ENCODE measurements around the gene ZNF511.
"Not testable (repeated sequence)": the region's sequence is repeated elsewhere in the genome, so short reads cannot be mapped to it uniquely, and the experiment has no call there.

The ZNF511 gene

GRCh38 chr10:133314911-133315310 lies 6.2 kb downstream of the ZNF511 start:
- no peak for DNase-seq (ENCODE audit: low read depth)

DNA sequence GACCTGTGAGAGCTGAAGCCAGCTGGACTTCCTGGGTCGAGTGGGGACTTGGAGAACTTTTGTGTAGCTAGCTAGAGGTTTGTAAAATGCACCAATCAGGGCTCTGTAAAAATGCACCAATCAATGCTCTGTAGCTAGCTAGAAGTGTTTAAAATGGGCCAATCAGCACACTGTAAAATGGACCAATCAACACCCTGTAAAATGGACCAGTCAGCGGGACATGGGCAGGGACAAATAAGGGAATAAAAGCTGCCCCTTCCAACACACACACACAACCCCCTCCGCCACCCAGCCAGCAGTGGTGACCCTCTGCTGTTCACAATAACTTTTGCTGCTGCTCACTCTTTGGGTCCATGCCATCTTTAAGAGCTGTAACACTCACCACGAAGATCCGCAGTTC lies 7.1 kb downstream of the ZNF511 start:
- no peak for DNase-seq (ENCODE audit: low read depth)

DNA sequence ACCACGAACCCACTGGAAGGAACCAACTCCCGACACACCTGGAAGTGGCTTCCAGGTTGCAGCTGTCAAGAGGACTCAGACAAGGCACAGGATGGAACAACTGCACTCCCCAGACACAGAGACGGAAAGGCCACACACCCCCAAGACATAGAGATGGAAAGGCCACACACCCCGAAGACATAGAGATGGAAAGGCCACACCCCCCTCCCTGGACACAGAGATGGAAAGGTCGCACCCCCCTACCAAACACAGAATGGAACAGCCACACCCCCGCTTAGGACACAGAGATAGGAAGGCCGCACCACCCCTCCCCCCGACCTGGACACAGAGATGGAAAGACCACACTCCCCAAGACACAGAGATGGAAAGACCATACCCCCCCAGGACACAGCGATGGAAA lies 7.6 kb downstream of the ZNF511 start:
- no peak for DNase-seq (ENCODE audit: low read depth)

- no peak for DNase-seq (ENCODE audit: low read depth)
Measured at GRCh38 chr10:133316732-133317131, 8.0 kb downstream of the ZNF511 start.

DNA sequence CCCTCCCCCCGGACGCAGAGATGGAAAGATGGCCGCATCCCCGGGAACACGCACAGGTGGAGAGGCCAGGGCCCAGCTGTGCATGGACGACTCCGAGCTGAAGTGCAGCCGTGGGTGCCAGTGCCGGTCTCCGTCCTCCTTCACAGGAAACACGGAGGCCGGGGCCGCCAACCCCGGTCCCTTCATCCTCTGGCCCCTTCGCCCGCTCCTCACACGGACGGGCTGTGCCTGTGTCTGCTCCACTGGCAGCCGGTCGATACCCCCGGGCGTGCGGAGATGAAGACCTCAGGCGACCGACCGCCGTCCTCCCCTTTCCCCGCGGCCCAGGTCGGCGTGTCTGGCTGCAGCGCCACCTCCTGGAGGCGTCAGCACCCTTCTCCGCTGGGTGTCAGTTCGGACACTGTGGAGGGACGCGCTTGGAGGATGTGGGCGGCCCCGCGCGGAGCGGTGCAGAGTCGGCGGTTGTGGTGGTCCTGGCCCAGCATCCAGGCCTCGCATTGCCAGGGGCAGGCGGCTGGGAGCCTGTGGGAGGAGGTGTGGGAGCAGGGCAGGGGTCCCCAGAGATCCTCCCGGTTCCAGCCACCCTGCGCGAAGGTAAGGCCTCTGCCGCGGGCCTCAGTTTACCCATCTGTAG lies 9.9 kb downstream of the ZNF511 start:
- no peak for DNase-seq (ENCODE audit: low read depth)

- DNase-seq (ENCODE audit: low read depth): not testable (repeated sequence)
Measured at GRCh38 chr10:133320852-133321422, 12.2 kb downstream of the ZNF511 start.

GRCh38 chr10:133322064-133322709 lies 13.5 kb downstream of the ZNF511 start:
- DNase-seq (ENCODE audit: low read depth): not testable (repeated sequence)

- DNase-seq (ENCODE audit: low read depth): no peak
Measured at GRCh38 chr10:133324198-133324792, 15.6 kb downstream of the ZNF511 start.

DNA sequence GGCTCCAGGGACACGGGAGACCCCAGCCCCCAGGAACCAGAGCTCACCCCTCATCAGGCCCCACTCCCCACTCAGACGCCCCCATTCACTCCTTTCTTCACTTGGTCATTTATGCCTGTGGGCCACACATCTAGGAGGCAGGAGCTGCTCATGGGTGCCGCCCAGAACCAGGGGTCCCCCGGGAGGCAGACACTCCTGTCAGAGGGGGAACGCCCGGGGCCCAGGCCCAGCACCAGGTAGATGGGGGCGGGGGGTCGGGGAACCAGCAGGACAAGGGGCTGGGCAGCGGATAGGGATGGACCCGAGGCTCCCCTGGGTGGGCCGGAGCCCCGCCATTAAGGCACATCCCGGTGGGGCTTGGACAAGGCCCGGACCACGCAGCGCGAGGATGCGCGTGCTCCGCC lies 16.1 kb downstream of the ZNF511 start:
- no peak for DNase-seq (ENCODE audit: low read depth)

DNA sequence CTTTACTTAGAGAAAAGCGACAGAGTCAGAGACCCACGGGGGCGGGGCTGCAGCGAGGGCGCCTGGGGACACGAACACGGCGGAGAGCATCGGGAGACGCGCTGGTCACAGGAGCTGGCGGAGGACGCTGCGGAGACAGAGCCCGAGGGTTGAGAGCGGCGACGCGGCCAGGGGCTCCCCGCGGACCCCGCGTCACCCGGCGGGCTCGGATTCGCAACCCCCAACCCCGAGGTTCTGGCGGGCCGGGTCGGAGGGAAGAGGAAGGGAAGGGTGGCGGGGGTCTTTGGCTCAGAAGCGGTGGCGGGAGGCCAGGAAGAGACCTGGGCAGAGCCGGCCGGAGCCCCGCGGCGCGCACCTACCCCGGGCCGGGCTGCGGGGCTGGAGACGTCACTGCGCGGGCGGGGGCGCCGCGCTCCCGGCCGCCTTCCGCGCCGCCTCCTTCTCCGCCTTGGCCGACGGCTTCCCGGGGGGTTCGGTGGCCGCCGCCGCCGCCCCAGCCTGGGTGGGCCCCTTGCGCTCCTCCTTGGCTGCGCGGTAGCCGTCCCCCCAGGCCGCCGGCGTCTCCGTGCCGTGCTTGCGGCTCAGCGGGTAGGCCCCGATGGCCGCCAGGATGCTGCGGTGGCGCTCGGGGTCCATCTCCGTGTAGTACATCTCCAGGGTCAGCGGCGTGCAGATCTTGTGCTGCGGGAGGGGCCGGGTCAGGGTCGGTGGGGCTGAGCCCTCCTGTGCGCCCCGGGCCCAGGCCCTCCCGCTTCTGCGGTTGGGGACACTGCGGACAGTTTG lies 16.9 kb downstream of the ZNF511 start:
- DNase-seq (ENCODE audit: low read depth): no peak

GRCh38 chr10:133326223-133326551 lies 17.5 kb downstream of the ZNF511 start:
- no peak for DNase-seq (ENCODE audit: low read depth)

DNA sequence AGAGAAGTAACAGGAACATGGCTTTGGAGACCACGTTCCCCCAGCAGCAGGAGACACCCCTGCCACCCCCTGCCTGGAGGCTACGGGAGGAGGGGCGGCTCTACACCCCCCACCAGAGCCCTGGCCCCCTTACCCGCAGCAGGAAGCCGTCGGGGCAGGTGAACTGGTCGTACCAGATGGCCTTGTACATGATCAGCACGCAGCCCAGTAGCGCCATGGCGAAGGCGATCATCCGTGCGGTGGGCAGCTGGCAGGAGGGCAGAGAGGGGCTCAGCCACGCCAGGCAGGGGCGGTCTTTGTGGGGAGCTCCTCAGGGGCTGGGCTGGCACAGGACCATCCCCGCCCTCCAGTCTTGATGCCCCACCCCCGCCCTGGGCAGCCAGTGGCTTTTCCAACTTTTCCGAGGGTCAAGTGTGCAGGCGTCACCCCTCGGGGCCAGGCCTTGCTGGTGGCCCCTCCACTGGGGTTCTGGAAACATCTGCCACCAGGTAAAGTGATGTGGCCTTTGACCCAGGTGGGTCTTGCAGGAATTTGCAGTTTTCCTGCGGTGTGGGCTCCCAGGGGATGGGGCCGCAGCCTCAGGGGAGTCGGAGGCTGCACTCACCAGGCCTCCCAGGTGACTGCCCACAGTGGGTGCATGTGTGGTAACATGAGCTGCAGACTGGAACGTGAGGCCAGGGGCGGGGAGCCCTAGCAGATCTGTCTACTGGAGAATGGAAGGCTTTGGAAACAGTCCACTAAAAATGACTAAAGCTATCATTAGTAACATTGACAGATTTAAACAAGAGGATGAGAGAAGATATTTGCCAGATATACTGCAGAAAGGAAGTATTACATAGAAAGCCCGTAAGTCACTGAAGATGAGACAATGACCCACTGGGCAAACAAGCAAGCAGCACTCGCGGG lies 18.3 kb downstream of the ZNF511 start:
- no peak for DNase-seq (ENCODE audit: low read depth)

DNA sequence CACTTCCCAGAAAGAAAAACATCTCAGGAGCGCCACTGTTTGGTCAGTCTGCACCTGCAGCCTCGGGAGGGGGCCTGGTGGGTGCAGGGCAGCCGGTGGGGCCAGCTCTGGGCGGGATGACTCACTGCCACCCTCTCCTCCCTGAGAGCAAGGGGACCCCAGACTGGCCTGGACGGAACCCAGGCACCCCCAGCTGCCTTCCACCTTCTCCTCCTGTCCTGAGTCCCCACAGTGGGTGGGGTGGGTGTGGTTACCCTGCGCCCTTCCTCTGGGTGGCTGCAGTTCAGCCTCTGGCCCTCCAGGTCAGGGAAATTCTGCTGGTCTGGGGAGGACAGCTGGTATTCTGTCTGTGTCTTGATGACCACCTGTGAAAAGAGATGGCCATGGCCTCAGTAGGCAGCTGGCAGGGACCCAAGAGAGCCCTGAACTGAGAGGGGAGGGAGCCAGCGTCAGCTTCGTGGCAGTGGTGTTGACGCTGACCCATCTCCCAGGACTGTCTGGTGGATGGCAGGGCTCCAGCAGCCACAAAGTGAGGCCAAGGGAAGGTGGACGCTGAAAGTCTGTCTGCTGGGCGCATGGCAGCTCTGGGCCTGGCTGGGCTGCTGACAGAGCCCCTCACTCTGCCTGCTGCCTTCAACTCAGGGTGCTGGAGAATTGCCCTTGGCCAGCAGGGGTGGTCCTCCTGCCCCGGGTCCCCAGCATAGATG lies 19.1 kb downstream of the ZNF511 start:
- no peak for DNase-seq (ENCODE audit: low read depth)

DNA sequence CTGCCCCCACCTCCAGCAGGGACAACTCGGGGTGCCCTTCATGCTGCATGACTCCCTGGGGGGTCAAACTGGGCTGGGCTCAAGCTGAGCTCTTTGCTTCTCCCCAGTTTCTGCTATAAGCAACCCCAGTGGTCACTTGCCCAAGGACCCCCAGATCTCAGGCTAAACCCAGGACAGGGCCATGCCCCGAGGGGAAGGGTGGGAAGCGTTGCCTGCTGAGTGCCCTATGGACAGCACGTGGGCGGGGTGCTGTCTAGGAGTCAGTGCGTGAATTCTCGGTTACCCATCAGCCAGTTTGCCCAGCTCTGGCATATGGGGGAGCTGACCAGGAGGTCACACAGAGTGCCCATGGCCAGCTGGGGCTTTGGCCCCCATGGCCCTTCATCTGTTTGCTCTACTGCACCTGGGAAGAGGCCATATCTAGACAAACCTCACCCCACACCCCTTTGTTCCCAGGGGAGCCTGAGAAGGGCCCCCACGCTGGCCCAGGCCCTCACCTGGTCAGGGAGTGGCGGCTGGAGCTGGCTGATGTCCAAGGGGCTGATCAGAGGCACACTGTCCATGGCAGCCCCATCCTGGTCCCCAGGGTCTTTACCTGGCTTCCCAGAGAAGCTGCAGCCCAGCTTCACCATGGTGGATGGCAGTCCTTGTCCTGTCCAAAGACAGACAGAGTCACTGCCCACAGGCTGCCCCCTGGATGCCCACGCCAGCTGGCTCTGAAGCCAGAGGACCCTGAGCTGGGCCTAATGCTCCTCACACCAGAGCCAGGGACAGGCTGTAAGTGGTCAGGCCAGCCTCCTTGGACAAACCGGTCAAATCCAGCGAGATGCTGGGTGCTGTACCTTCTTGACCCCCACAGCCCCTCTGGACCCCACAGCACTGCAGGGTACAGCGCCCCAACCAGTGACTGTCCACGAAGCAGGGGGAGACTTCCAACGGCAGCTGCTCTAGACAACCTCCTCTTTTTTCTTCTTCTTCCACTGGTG lies 19.9 kb downstream of the ZNF511 start:
- DNase-seq (ENCODE audit: low read depth): no peak

GRCh38 chr10:133329491-133330202 lies 20.9 kb downstream of the ZNF511 start:
- no peak for DNase-seq (ENCODE audit: low read depth)

DNA sequence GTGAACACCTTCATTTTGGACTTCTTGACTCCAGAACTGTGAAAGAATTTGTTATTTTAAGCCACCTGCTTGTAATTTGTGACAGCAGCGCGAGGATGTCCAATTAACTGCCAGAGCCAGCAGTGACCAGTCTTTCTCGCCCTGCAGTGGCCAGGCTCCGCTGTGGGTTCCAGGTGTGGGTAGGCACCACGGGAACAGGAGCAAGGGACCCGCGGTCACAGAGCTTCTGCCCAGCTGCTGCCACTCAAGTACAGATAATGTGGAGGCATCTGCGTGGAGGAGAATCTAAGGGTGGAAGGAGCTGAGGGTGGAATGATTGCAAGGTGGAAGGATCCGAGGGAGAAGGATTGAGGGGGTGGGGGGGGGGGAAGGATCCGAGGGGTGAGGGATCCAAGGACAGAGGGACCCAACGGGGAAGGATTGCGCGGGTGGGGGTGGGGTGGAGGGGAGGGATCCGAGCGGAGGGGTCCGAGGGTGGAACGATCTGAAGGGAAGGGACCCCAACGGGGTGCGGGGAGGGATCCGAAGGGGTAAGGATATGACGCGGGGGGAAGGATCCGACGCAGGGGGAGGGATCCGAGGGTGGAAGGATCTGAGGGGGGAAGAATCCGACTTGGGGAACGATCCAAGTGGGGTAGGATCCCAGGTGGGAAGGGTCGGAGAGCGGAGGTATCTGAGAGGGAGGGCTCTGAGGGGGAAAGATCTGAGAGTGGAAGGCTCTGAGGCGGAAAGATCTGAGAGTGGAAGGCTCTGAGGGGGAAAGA lies 24.4 kb downstream of the ZNF511 start:
- no peak for DNase-seq (ENCODE audit: low read depth)

DNA sequence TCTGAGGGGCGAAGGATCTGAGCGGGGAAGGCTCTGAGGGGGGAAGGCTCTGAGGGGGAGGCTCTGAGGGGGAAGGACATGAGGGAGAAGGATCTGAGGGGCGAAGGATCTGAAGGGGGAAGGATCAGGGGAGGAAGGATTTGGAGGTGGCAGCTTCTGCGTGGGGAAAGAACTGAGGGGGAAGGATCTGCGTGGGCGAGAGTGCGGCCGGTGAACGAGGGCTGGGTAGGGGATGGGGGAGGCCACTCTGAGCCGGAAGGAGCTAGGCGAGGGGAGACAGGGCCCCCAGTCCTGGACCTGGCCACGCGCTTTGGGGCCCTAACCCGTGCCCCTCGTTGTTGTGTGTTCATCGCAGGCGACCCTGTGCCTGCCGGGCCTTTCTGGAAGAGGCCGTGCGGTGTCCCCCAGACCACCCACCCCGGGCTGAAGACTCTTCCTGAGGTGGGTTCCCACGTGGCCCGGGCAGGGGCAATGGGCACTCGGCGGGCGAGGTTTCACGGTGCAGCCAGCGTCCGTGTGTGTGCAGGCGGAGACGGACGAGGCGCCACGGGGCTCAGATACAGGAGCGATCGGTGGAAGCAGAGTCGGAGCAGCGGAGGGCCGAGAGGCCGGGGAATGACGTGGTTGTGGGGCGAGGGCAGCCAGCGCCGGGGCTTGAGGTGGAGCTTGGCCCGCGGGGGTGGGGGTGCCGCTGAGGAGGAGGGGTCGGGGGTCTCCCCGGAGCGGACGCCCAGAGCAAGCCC lies 26.0 kb downstream of the ZNF511 start:
- DNase-seq (ENCODE audit: low read depth): no peak

Measured in HS-27A (cell line).